HEK293T (cell line): Measurements from ENCODE around the gene COQ9.

Source experiments
- ARNT ChIP-seq: fragments of 450-650 bp; IDR thresholded peaks from 2 replicates; pipeline ENCODE4 v1.6.1; 2017; ENCODE audit warnings: mild to moderate bottlenecking
- CTBP1 ChIP-seq: fragments of 450-650 bp; IDR thresholded peaks from 2 replicates; pipeline ENCODE4 v1.6.1; 2016; ENCODE audit warnings: borderline replicate concordance
- FOXA1 ChIP-seq: fragments of 450-650 bp; IDR thresholded peaks from 2 replicates; pipeline ENCODE4 v1.6.1; 2016; ENCODE audit warnings: mild to moderate bottlenecking
- L3MBTL2 ChIP-seq: fragments of 450-650 bp; conservative IDR thresholded peaks from 2 replicates; pipeline ENCODE4 v1.6.1; 2016; ENCODE audit warnings: mild to moderate bottlenecking
- NFRKB ChIP-seq: fragments of 450-650 bp; IDR thresholded peaks from 2 replicates; pipeline ENCODE4 v1.6.1; 2016; ENCODE audit warnings: mild to moderate bottlenecking, moderate library complexity
- SP1 ChIP-seq: fragments of 450-650 bp; IDR thresholded peaks from 2 replicates; pipeline ENCODE4 v1.6.1; 2017
- TARDBP ChIP-seq: fragments of 450-650 bp; IDR thresholded peaks from 2 replicates; pipeline ENCODE4 v1.6.1; 2016

- TF ChIP-seq TARDBP (no peak), NFRKB (no peak), L3MBTL2 (no peak), CTBP1 (no peak), FOXA1 (no peak), SP1 (no peak), ARNT (no peak)
Measured at GRCh38 chr16:57432989-57433388, 14.3 kb upstream of the COQ9 start.
